IMR-90 (cell line): ENCODE measurements around the gene ABCB4.

ENCODE experiments used
- BHLHE40 ChIP-seq: fragments of 150-350 bp; IDR thresholded peaks from 2 replicates; pipeline ENCODE4 v1.6.1; 2016; ENCODE audit warnings: mild to moderate bottlenecking, low read depth, low read length
- CHD1 ChIP-seq: IDR thresholded peaks from 2 replicates; pipeline ENCODE4 v1.6.1; 2012; ENCODE audit warnings: low read depth, low read length, improper control_type of control experiment
- FOS ChIP-seq: fragments of 150-350 bp; IDR thresholded peaks from 2 replicates; pipeline ENCODE4 v1.6.1; 2016; ENCODE audit warnings: low read depth, low read length
- MAFK ChIP-seq: IDR thresholded peaks from 2 replicates; pipeline ENCODE4 v1.6.1; 2012; ENCODE audit warnings: low read depth, low read length, improper control_type of control experiment
- NFE2L2 ChIP-seq: fragments of 150-350 bp; IDR thresholded peaks from 2 replicates; pipeline ENCODE4 v1.6.1; 2016; ENCODE audit warnings: low read depth, mild to moderate bottlenecking, low read length
- POLR2A ChIP-seq: IDR thresholded peaks from 2 replicates; pipeline ENCODE4 v1.6.1; 2012; ENCODE audit warnings: mild to moderate bottlenecking, low read depth, low read length
- RCOR1 ChIP-seq: IDR thresholded peaks from 2 replicates; pipeline ENCODE4 v1.6.1; 2012; ENCODE audit warnings: mild to moderate bottlenecking, low read length, improper control_type of control experiment; ENCODE audit not compliant: insufficient replicate concordance
- RFX5 ChIP-seq: IDR thresholded peaks from 2 replicates; pipeline ENCODE4 v1.8.0; 2012; ENCODE audit warnings: low read depth, mild to moderate bottlenecking, low read length, moderate library complexity
- TF ChIP-seq, protein P1 (sequence below): conservative IDR thresholded peaks from 2 replicates; pipeline ENCODE4 v1.5.1; 2012; ENCODE audit warnings: mild to moderate bottlenecking, low read depth, low read length, improper control_type of control experiment
- TF ChIP-seq, protein P2 (sequence below): fragments of 150-350 bp; IDR thresholded peaks from 2 replicates; pipeline ENCODE4 v1.6.1; 2017; ENCODE audit warnings: mild to moderate bottlenecking, antibody characterized with exemption, low read length, low read depth

DNA sequence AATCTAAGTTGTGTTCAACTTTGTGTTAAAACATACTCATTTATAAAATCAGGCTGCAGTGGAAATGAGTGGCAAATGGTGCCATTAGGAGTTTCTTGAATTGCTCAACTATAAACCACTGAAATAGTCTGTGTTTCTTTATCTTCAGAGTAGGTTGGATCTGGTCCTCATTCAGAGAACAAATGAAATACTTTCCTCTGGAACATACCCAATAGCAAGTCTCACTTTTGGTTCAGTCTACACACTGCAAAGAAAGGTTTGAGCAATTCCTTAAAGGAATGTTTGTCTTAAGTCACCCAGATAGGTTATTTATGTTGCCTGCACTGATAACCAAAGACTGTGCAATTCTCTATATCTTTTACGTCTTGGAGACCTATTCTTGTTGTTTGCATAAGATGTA lies 62.5 kb downstream of the ABCB4 start:
- TF ChIP-seq POLR2A (no peak), RFX5 (no peak), NFE2L2 (no peak), MAFK (no peak), RCOR1 (no peak), BHLHE40 (no peak), FOS (no peak), CHD1 (no peak)
- TF ChIP-seq, protein P1, sequence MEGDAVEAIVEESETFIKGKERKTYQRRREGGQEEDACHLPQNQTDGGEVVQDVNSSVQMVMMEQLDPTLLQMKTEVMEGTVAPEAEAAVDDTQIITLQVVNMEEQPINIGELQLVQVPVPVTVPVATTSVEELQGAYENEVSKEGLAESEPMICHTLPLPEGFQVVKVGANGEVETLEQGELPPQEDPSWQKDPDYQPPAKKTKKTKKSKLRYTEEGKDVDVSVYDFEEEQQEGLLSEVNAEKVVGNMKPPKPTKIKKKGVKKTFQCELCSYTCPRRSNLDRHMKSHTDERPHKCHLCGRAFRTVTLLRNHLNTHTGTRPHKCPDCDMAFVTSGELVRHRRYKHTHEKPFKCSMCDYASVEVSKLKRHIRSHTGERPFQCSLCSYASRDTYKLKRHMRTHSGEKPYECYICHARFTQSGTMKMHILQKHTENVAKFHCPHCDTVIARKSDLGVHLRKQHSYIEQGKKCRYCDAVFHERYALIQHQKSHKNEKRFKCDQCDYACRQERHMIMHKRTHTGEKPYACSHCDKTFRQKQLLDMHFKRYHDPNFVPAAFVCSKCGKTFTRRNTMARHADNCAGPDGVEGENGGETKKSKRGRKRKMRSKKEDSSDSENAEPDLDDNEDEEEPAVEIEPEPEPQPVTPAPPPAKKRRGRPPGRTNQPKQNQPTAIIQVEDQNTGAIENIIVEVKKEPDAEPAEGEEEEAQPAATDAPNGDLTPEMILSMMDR = no peak
- TF ChIP-seq, protein P2, sequence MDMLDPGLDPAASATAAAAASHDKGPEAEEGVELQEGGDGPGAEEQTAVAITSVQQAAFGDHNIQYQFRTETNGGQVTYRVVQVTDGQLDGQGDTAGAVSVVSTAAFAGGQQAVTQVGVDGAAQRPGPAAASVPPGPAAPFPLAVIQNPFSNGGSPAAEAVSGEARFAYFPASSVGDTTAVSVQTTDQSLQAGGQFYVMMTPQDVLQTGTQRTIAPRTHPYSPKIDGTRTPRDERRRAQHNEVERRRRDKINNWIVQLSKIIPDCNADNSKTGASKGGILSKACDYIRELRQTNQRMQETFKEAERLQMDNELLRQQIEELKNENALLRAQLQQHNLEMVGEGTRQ = no peak
